SK-N-SH treated with all-trans-retinoic acid at 6 μM for 48 hours (cell line): ENCODE measurements around the gene REV3L.

ENCODE experiments used
- ATAC-seq: fragments of 200-7000 bp; cut with Tn5 transposase; 3 replicates; pipeline ENCODE4 v1.9.1; 2020; ENCODE audit warnings: mild to moderate bottlenecking, moderate library complexity
- ARNTL ChIP-seq: fragments of 450-650 bp; formaldehyde crosslinking; IDR thresholded peaks from 2 replicates; pipeline ENCODE4 v1.5.0; 2020; ENCODE audit warnings: low read depth, mild to moderate bottlenecking, moderate library complexity, borderline replicate concordance
- BACH2 ChIP-seq: fragments of 250-450 bp; sonication (Bioruptor Pico); IDR thresholded peaks from 2 replicates; pipeline ENCODE4 v1.9.0; 2021; ENCODE audit warnings: mild to moderate bottlenecking, borderline replicate concordance
- CSDC2 ChIP-seq: fragments of 250-450 bp; sonication (Bioruptor Pico); IDR thresholded peaks from 2 replicates; pipeline ENCODE4 v1.5.0; 2020; ENCODE audit warnings: mild to moderate bottlenecking, moderate library complexity
- GLIS3 ChIP-seq: fragments of 250-450 bp; sonication (Bioruptor Pico); IDR thresholded peaks from 2 replicates; pipeline ENCODE4 v1.5.0; 2020; ENCODE audit warnings: mild to moderate bottlenecking, moderate library complexity
- OSR1 ChIP-seq: fragments of 250-450 bp; sonication (Bioruptor Pico); IDR thresholded peaks from 2 replicates; pipeline ENCODE4 v1.8.0; 2022; ENCODE audit warnings: moderate library complexity, mild to moderate bottlenecking, inconsistent platforms
- PATZ1 ChIP-seq: fragments of 250-450 bp; sonication (Bioruptor Pico); IDR thresholded peaks from 2 replicates; pipeline ENCODE4 v1.8.0; 2020; ENCODE audit warnings: mild to moderate bottlenecking, moderate library complexity, borderline replicate concordance
- PPARA ChIP-seq: fragments of 250-450 bp; sonication (Bioruptor Pico); IDR thresholded peaks from 2 replicates; pipeline ENCODE4 v1.5.0; 2020; ENCODE audit warnings: mild to moderate bottlenecking, borderline replicate concordance
- RARB ChIP-seq: fragments of 250-450 bp; sonication (Bioruptor Pico); IDR thresholded peaks from 2 replicates; pipeline ENCODE4 v1.8.0; 2021; ENCODE audit warnings: mild to moderate bottlenecking, moderate library complexity
- SNAI2 ChIP-seq: fragments of 250-450 bp; sonication (Bioruptor Pico); IDR thresholded peaks from 2 replicates; pipeline ENCODE4 v1.5.0; 2020; ENCODE audit warnings: mild to moderate bottlenecking, moderate library complexity
- TCF4 ChIP-seq: fragments of 250-450 bp; sonication (Bioruptor Pico); IDR thresholded peaks from 2 replicates; pipeline ENCODE4 v1.8.0; 2021; ENCODE audit warnings: mild to moderate bottlenecking, moderate library complexity, borderline replicate concordance
- TOX ChIP-seq: fragments of 250-450 bp; sonication (Bioruptor Pico); IDR thresholded peaks from 2 replicates; pipeline ENCODE4 v1.8.0; 2021; ENCODE audit warnings: mild to moderate bottlenecking, moderate library complexity, borderline replicate concordance
- ZC3H10 ChIP-seq: fragments of 250-450 bp; sonication (Bioruptor Pico); IDR thresholded peaks from 2 replicates; pipeline ENCODE4 v1.5.1; 2021; ENCODE audit warnings: mild to moderate bottlenecking, moderate library complexity
- ZNF565 ChIP-seq: fragments of 450-650 bp; formaldehyde crosslinking; conservative IDR thresholded peaks from 2 replicates; pipeline ENCODE4 v1.5.0; 2020; ENCODE audit warnings: low read depth, mild to moderate bottlenecking, moderate library complexity
- ZNF8 ChIP-seq: fragments of 450-650 bp; formaldehyde crosslinking; IDR thresholded peaks from 2 replicates; pipeline ENCODE4 v1.5.0; 2020; ENCODE audit warnings: mild to moderate bottlenecking, moderate library complexity
- TF ChIP-seq, protein P1 (sequence below): fragments of 250-450 bp; sonication (Bioruptor Pico); IDR thresholded peaks from 2 replicates; pipeline ENCODE4 v1.8.0; 2021; ENCODE audit warnings: low read depth, mild to moderate bottlenecking, moderate library complexity, borderline replicate concordance
- TF ChIP-seq, protein P2 (sequence below): fragments of 250-450 bp; sonication (Bioruptor Pico); IDR thresholded peaks from 2 replicates; pipeline ENCODE4 v1.5.0; 2020; ENCODE audit warnings: mild to moderate bottlenecking, moderate library complexity

The REV3L gene

GRCh38 chr6:111280445-111280955 is 202.5 kb downstream of the REV3L start:
- ATAC-seq: no peak
- TF ChIP-seq TOX (no peak), GLIS3 (CRISPR knock-in tag) (no peak), SNAI2 (no peak), ZNF8 (CRISPR knock-in tag) (no peak), PATZ1 (CRISPR knock-in tag) (no peak), PPARA (CRISPR knock-in tag) (no peak), TCF4 (CRISPR knock-in tag) (no peak), BACH2 (no peak), CSDC2 (no peak)
- TF ChIP-seq, protein P1, sequence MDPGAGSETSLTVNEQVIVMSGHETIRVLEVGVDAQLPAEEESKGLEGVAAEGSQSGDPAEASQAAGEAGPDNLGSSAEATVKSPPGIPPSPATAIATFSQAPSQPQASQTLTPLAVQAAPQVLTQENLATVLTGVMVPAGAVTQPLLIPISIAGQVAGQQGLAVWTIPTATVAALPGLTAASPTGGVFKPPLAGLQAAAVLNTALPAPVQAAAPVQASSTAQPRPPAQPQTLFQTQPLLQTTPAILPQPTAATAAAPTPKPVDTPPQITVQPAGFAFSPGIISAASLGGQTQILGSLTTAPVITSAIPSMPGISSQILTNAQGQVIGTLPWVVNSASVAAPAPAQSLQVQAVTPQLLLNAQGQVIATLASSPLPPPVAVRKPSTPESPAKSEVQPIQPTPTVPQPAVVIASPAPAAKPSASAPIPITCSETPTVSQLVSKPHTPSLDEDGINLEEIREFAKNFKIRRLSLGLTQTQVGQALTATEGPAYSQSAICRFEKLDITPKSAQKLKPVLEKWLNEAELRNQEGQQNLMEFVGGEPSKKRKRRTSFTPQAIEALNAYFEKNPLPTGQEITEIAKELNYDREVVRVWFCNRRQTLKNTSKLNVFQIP: no peak
- TF ChIP-seq, protein P2, sequence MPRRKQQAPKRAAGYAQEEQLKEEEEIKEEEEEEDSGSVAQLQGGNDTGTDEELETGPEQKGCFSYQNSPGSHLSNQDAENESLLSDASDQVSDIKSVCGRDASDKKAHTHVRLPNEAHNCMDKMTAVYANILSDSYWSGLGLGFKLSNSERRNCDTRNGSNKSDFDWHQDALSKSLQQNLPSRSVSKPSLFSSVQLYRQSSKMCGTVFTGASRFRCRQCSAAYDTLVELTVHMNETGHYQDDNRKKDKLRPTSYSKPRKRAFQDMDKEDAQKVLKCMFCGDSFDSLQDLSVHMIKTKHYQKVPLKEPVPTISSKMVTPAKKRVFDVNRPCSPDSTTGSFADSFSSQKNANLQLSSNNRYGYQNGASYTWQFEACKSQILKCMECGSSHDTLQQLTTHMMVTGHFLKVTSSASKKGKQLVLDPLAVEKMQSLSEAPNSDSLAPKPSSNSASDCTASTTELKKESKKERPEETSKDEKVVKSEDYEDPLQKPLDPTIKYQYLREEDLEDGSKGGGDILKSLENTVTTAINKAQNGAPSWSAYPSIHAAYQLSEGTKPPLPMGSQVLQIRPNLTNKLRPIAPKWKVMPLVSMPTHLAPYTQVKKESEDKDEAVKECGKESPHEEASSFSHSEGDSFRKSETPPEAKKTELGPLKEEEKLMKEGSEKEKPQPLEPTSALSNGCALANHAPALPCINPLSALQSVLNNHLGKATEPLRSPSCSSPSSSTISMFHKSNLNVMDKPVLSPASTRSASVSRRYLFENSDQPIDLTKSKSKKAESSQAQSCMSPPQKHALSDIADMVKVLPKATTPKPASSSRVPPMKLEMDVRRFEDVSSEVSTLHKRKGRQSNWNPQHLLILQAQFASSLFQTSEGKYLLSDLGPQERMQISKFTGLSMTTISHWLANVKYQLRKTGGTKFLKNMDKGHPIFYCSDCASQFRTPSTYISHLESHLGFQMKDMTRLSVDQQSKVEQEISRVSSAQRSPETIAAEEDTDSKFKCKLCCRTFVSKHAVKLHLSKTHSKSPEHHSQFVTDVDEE (CRISPR knock-in tag): no peak

DNA sequence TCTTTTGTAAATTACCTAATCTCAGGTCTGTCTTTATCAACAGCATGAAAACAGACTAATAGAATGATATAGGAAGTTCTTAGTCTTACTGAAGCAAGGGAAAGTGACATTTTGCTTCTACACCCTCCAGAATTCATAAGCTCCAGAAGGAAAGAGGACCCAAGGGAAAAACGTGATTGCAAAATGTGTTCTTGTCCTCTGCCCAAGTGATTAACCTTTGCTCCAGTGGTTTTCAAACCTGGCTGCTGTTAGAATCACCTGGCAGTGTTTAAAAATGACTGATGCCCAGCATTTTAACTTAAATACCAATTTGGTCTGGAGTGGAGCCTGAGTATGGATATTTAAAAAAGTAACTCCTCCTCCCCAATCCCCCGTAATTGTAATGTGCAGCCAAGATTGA is 204.3 kb downstream of the REV3L start:
- TF ChIP-seq RARB (CRISPR knock-in tag): no peak
- no peak for TF ChIP-seq TCF4 (CRISPR knock-in tag)
- no peak for TF ChIP-seq PATZ1 (CRISPR knock-in tag)
- no peak for TF ChIP-seq CSDC2
- no peak for TF ChIP-seq TOX
- TF ChIP-seq, all 23 proteins: peak for 0
- ATAC-seq: no peak

- no peak for ATAC-seq
Measured at GRCh38 chr6:111277819-111278218, 205.2 kb downstream of the REV3L start.

More at GRCh38 chr6:111277819-111278218, 205.2 kb downstream of the REV3L start:
- TF ChIP-seq ARNTL (CRISPR knock-in tag) (no peak), TOX (no peak), CSDC2 (no peak), PPARA (CRISPR knock-in tag) (no peak), OSR1 (CRISPR knock-in tag) (no peak), ZNF565 (CRISPR knock-in tag) (no peak), SNAI2 (no peak), BACH2 (no peak), ZC3H10 (CRISPR knock-in tag) (no peak), RARB (CRISPR knock-in tag) (no peak), PATZ1 (CRISPR knock-in tag) (no peak)
- TF ChIP-seq, all 23 proteins: peak for 0
